GM19467 (cell line): ENCODE results near the gene GPATCH2L.

Experiments
- ATAC-seq: cut with Tn5 transposase; IDR thresholded peaks from one replicate; pipeline ENCODE4 v1.9.1; 2021; ENCODE audit warnings: mild to moderate bottlenecking, moderate library complexity; ENCODE audit not compliant: unreplicated experiment

Gene GPATCH2L

GRCh38 chr14:76252471-76252870 lies 100.7 kb downstream of the GPATCH2L start:
- no peak for ATAC-seq

- no peak for ATAC-seq
Measured at GRCh38 chr14:76253111-76253510, 101.4 kb downstream of the GPATCH2L start.

DNA sequence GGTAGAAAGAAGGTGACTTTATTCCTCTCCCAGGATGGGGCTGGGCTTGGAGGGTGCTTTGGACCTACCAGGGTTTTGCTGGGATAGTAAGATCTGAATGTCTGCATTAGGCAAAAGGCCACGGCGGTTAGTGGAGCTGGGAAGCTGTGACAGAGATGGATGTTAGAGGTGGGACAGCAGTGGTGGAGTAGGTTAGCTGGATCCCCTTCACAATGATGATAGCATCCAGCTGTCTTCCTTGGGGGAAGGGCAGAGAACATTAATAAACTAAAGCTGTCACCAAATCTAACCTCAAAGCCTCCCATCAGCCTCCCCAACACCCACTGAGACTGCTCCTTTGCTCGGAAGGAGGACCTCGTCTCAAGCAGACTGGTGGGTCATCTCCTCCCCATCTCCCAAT lies 104.8 kb downstream of the GPATCH2L start:
- ATAC-seq: no peak

DNA sequence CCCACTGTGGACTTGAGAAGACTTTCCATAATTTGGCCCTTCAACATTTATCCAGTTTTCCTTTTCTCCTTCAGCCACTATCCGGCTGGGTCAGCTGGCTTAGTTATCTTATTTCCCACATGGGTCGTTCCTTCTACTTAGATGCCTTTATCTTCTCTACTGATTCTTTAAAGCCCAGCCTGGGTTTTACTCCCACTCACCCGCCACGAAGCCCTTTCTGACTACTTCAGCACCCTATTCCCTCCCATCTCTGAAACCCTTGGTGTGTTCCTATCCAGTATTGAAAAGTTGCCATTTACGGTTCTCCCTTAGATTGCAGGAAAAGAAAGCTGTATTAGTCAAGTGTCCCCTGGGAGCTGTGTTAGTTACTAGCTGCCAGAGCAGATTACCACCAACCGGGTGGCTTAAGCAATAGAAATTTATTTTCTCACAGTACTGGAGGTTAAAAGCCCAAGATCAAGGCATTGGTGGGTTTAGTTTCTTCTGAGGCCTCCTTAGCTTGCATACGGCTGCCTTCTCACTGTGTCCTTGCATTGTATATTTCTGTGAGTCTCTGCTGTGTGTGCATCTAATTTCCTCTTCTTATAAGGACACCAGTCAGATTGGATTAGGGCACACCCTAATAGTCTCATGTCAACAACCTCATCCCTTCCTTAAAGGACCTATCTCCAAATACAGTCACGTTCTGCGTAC lies 105.5 kb downstream of the GPATCH2L start:
- ATAC-seq: no peak

DNA sequence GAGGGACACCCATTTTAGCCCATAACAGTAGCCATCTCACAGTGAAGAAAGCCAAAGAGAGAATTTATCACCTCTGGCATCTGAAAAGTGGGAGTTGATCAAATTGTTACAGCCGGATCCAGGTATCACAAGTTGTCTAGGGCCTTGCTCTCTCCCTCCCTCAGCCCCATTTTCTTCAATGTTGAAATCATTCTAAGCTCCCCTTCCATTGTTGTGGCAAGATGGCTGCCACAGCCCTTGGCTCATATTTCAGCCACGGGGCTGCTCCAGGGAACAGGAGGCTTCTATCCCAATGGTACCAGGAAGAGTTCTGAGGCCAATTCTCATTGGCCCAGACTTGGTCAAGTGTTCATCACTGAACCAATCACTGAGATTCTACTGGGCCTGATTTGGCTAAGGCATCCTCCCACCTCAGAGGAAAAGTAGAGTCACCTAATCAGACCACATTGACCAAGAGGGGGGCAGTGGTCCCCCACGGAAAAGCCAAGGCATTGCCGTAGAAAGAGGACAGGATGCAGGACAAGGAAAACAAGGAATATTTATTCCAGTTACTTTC lies 106.2 kb downstream of the GPATCH2L start:
- ATAC-seq: no peak

DNA sequence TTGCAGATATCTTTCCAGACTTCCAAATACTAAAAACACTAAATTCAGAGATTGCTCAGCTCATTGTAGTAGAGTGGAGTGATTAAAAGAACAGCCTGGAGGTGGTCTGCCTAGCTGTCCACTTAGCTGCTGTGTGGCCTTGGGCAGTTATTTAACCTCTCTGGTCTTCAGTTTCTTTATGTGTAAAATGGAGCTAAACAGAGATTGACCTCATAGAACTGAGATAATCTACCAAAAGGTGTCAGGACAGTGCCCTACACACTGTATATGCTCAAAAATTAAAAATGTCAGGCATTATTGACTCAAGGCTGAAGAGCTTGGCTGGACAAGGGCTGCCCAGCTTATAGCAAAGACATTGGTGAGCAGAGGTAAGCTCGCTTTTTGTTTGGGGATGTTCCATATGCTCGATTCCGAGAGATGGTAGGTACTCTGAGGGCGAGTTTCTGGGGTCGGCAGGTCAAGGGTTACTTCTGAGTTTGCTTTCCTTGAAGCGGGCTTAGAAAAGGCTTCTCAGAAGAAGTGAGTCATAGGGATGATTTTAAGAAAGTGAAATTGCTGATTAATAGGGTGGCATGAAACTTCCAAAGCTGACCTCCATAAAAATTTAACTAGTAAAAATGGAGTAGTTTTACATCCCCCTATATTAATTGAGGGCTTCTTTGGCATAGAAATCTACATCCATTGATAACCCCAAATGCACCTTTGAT lies 107.5 kb downstream of the GPATCH2L start:
- no peak for ATAC-seq

DNA sequence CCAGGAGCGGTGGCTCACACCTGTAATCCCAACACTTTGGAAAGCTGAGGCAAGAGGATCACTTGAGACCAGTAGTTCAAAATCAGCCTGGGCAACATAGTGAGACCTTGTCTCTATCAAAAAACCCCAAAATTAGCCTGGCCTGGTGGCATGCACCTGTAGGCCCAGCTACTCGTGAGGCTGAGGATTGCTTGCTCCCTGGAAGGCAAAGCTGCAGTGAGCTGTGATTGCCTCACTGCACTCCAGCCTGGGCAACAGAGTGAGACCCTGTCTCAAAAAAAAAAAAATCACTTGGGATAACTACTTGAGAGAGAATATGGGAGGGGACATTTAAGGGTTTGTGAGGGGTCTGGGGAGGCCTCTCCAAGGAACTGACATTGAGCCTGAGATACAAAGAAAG lies 109.0 kb downstream of the GPATCH2L start:
- ATAC-seq: no peak

DNA sequence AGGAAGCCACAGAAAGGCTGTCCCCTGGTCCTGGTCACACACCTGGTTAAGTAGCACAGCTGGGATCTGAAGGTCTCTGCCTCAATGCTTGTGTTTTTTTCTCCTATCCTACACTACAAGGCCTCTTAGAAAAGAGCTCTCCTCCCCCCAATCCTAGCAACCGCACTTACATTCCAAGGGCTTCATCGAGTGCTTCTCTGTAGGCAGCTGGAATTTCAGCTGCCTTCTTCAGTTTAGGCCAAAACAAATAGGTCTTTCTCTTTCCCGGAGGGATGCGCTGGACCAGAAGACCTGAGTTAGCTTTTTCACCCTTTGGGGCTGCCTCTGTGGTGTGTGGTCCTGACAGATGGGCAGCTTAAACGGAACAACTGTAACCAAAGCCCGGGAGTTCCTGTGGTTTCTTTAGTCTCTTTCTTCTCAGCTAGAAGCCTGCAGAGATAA lies 109.7 kb downstream of the GPATCH2L start:
- no peak for ATAC-seq

GRCh38 chr14:76262641-76263040 lies 110.9 kb downstream of the GPATCH2L start:
- no peak for ATAC-seq
